AG04450 (cell line): ENCODE results near the gene LEMD3. TPM values are rescaled to one million over a fixed set of nuclear protein-coding genes. Genes with fewer than 3 reads are reported as not detected.

Experiments
- CTCF ChIA-PET: fragments of 300-600, 350-600 bp; formaldehyde crosslinking; extraction: SDS; loops from one replicate; lab custom pipeline; 2022; ENCODE audit warnings: antibody characterized with exemption, inconsistent platforms; lab: Charles Lee
- POLR2A ChIA-PET: fragments of 350-600 bp; formaldehyde crosslinking; extraction: SDS; loops from one replicate; lab custom pipeline; 2021; ENCODE audit warnings: antibody characterized with exemption, inconsistent platforms; lab: Yijun Ruan, JAX
- DNase-seq: peaks from one replicate; pipeline ENCODE4 v3.0.0-alpha.2; 2011; ENCODE audit warnings: low read depth, low spot score
- H3K27ac ChIP-seq: one replicate; pipeline ENCODE4 v1.5.1; 2012; ENCODE audit warnings: low read depth, low read length, control low read depth
- H3K27me3 ChIP-seq: one replicate; pipeline ENCODE4 v1.6.0; 2012; ENCODE audit warnings: low read length; ENCODE audit not compliant: control insufficient read depth, insufficient read depth
- H3K4me3 ChIP-seq: 2 replicates; pipeline ENCODE4 v1.5.1; 2011; ENCODE audit warnings: mild to moderate bottlenecking, low read depth, low read length, control low read depth
- H3K9me3 ChIP-seq: 2 replicates; pipeline ENCODE4 v1.5.1; 2012; ENCODE audit warnings: low read length; ENCODE audit not compliant: control insufficient read depth, insufficient read depth
- polyA plus RNA-seq: library from polyadenylated mRNA; depleted of rRNA; stranded (reverse); fragments of >200 nt; gene quantifications from 2 replicates; pipeline ENCODE4 v1.2.3, GENCODE V29; 2011
- TF ChIP-seq, protein P1 (sequence below): IDR thresholded peaks from 2 replicates; pipeline ENCODE4 v1.5.1; 2011; ENCODE audit warnings: low read depth, low read length, control low read depth, inconsistent platforms

LEMD3 gene
- polyA plus RNA-seq, 1 experiment, result 11.9 TPM

DNA sequence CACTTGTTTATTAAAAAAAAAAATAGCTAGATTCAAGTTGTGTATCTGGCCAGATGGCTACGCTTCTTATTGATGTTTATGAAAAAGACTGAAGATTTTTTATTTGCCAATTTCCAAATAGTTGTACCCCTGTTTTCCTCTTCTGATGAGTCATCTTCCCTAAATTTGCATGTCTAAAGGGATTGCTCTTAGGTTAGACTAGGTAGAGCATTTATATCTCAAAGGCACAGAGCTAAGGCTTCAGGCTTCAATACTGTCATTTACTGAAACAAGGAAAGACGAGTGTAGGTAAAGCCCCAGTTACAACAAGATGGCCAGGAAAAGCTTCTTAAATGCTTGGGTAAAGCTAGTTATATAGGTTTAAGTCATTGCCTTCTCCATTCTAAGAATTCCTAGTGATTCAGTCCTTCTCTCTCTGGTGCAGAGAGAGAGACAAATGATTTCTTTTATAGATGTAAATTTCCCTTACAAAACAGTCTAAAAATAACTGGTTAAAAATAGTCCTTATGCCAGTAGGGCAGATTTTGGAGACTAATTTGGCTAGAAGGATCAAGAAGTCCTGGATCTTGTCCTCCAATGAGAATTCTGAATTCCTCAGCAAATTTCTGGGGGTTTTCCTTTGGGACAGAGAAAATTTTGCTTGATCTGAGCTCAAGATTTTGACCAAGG is 26.1 kb downstream of the LEMD3 start:
- H3K9me3 ChIP-seq, result peaks cover 3% of the 10 kb centered on the region; the same call in 1 of the 2 replicates
- no peak overlapping the region for H3K27ac ChIP-seq
- POLR2A ChIA-PET, result no interaction called here
- no peak overlapping the region for H3K4me3 ChIP-seq
- TF ChIP-seq, protein P1, sequence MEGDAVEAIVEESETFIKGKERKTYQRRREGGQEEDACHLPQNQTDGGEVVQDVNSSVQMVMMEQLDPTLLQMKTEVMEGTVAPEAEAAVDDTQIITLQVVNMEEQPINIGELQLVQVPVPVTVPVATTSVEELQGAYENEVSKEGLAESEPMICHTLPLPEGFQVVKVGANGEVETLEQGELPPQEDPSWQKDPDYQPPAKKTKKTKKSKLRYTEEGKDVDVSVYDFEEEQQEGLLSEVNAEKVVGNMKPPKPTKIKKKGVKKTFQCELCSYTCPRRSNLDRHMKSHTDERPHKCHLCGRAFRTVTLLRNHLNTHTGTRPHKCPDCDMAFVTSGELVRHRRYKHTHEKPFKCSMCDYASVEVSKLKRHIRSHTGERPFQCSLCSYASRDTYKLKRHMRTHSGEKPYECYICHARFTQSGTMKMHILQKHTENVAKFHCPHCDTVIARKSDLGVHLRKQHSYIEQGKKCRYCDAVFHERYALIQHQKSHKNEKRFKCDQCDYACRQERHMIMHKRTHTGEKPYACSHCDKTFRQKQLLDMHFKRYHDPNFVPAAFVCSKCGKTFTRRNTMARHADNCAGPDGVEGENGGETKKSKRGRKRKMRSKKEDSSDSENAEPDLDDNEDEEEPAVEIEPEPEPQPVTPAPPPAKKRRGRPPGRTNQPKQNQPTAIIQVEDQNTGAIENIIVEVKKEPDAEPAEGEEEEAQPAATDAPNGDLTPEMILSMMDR, result no peak
- CTCF ChIA-PET, result interaction anchor here (1.4 kb wide), 1 partner anchor 37 kb away, joined by 4 read pairs; no protein-coding TSS in a partner anchor
- no peak for DNase-seq
- H3K27me3 ChIP-seq, result no peaks in the 10 kb centered on the region

DNA sequence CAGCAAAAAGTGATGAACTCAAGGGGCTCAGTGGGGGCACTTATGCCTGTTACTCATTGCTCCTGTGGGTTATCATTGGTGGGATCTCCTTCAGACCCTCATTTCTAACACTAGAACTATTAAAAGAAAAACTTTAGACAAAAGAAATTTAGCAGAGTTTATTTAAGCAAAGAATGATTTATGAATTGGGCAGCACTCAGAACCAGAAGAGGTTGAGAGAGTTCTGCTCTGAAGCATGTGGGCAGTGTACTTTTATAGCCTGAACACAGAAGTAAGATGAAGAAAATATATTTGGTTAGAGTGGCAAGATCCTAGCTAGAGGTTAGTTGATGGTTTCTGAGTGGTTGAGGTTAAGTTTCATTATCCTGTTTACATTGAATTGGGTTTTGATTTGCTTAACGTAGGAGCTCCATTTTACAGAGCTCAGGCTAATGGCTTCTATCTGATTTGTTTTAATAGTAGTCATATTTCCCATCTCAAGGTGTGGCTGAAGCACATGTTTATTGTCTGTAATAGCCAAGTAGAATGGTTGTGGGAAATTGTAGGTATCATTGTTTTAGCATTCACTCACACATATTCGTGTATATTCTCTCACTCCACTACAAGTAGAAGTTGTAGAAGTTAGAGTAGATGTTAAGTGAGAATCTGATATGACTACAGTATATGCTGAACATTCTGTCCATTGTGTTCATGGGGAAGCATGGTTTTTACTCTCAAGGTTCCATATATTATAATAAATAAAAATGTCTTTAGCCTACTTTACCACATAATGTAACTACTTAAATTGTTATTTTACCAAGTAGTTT is 27.6 kb downstream of the LEMD3 start:
- Histone ChIP-seq H3K27me3 (no peaks in the 10 kb centered on the region), H3K4me3 (no peak overlapping the region), H3K27ac (no peak overlapping the region), H3K9me3 (peaks cover 3% of the 10 kb centered on the region; the same call in 1 of the 2 replicates)
- POLR2A ChIA-PET, result no interaction called here
- DNase-seq, result no peak
- CTCF ChIA-PET, result no interaction called here
- TF ChIP-seq, protein P1, result no peak

DNA sequence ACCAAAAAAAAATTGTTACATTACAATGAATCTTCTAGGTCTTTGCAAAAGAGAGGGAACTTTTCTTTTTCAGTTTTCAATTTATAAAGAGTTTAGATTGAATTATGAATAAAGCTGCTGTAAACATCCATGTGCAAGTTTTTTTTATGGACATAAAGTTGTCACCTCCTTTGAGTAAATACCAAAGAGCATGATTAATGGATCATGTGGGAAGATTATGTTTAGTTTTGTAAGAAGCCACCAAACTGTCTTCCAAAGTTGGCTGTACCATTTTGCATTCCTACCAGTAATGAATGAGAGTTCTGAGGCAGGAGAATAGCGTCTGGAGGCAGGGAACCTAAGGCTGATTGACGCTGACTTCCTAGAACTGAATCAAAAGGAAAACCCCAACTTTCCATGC is 30.2 kb downstream of the LEMD3 start:
- ChIA-PET POLR2A (no interaction called here), CTCF (interaction anchor here (0.6 kb wide), 1 partner anchor 32 kb away, joined by 3 read pairs; no protein-coding TSS in a partner anchor)
- Histone ChIP-seq H3K27ac (no peak overlapping the region), H3K9me3 (peaks cover 3% of the 10 kb centered on the region; the same call in 1 of the 2 replicates), H3K4me3 (no peak overlapping the region), H3K27me3 (no peaks in the 10 kb centered on the region)
- no peak for DNase-seq
- TF ChIP-seq, protein P1, result no peak

DNA sequence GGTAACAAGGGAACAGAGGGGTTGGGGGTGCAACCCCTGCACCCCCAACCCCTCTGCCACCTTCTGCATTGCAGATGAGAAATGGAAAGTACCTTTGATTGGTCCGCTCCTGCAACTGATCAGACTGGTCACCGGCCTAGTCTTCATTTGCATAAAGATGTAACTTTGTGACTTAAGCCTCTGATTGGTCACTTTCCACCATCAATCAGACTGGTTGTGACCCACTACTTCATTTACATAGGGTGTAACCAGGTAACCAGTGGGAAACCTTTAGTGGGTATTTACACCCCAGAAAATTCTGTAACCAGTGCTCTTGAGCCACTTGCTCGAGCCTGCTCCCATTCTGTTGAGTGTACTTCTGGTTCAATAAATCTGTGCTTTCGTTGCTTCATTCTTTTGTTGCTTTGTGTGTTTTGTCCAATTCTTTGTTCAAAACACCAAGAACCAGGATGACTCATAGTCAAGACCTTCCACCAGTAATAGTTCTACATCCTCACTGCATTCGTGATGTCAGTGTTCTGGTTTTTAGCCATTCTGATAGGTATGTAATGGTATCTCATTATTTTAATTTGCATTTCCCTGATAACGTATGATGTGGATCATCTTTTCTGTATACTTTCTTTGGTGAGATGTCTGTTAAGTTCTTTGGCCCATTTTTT is 30.8 kb downstream of the LEMD3 start:
- ChIA-PET POLR2A (no interaction called here), CTCF (no interaction called here)
- no peak overlapping the region for H3K27ac ChIP-seq
- H3K4me3 ChIP-seq, result no peak overlapping the region
- TF ChIP-seq, protein P1, result no peak
- H3K27me3 ChIP-seq, result no peaks in the 10 kb centered on the region
- peaks cover 3% of the 10 kb centered on the region; the same call in 1 of the 2 replicates for H3K9me3 ChIP-seq
- DNase-seq, result no peak
